ENCODE measurements around the gene CLDN9.

GRCh38 chr16:3008690-3009037, 4.1 kb upstream of the CLDN9 start:
- no peak for TF ChIP-seq CTCF (tag by site-specific recombination; IDR thresholded peaks at IDR 0.05)
- no peak for TF ChIP-seq ELK4 (IDR thresholded peaks at IDR 0.05; ENCODE audit: borderline replicate concordance, low read depth, low read length)

Measured in HEK293 (cell line).